Liver (tissue), 9 donors: ENCODE measurements around the gene MAN2B1. TPM values are rescaled to one million over a fixed set of nuclear protein-coding genes. Genes with fewer than 3 reads are reported as not detected.
A peak's percentile ranks its signal among the peaks of the same experiment; 100 is the strongest.

ENCODE experiments used
- DNase-seq: peaks from one replicate; pipeline ENCODE4 v3.0.0-alpha.2; 2017; ENCODE audit warnings: low spot score
- H3K27ac ChIP-seq, 2 donors: one replicate each; pipeline ENCODE4 v1.7.0; 2013; ENCODE audit warnings: inconsistent platforms in 2 of 2, low read length in 2 of 2, control low read depth in 1 of 2, low read depth in 1 of 2, mild to moderate bottlenecking in 1 of 2
- H3K27me3 ChIP-seq, 4 donors: one replicate each; pipeline versions ENCODE4 v1.6.1 to v1.7.0; 2013; ENCODE audit warnings: low read length in 3 of 4, inconsistent platforms in 1 of 4, mild to moderate bottlenecking in 1 of 4, moderate library complexity in 1 of 4; ENCODE audit not compliant: control insufficient read depth in 4 of 4, insufficient read depth in 4 of 4
- H3K36me3 ChIP-seq, 4 donors: one replicate each; pipeline versions ENCODE4 v1.6.1 to v1.7.0; 2013; ENCODE audit warnings: low read length in 3 of 4, mild to moderate bottlenecking in 3 of 4, low read depth in 1 of 4, moderate library complexity in 1 of 4; ENCODE audit not compliant: control insufficient read depth in 4 of 4, insufficient read depth in 3 of 4
- H3K4me1 ChIP-seq, 4 donors: one replicate each; pipeline versions ENCODE4 v1.6.1 to v1.7.0; 2013; ENCODE audit warnings: low read length in 3 of 4, mild to moderate bottlenecking in 3 of 4, moderate library complexity in 1 of 4; ENCODE audit not compliant: control insufficient read depth in 4 of 4, insufficient read depth in 4 of 4
- H3K4me3 ChIP-seq, 3 donors: one replicate each; pipeline versions ENCODE4 v1.6.1 to v1.7.0; 2013; ENCODE audit warnings: low read length in 3 of 3, control low read depth in 1 of 3, low read depth in 1 of 3, mild to moderate bottlenecking in 1 of 3
- H3K9ac ChIP-seq, 2 donors: one replicate each; pipeline ENCODE4 v1.7.0; 2013; ENCODE audit warnings: low read length in 2 of 2, mild to moderate bottlenecking in 2 of 2, moderate library complexity in 2 of 2, control low read depth in 1 of 2, low read depth in 1 of 2
- H3K9me3 ChIP-seq, 4 donors: one replicate each; pipeline versions ENCODE4 v1.6.1 to v1.7.0; 2013; ENCODE audit warnings: low read length in 3 of 4; ENCODE audit not compliant: control insufficient read depth in 4 of 4
- ATF3 ChIP-seq: IDR thresholded peaks from 2 replicates; pipeline ENCODE4 v1.6.1; 2016; ENCODE audit warnings: antibody characterized with exemption
- CTCF ChIP-seq: fragments of 150-350 bp; IDR thresholded peaks from 2 replicates; pipeline ENCODE4 v1.5.1; 2017; ENCODE audit warnings: improper control_type of control experiment, low read depth, low read length; ENCODE audit not compliant: missing input control
- EGR1 ChIP-seq, 2 donors: IDR thresholded peaks; 2 replicates each; pipeline ENCODE4 v1.6.1; 2016 to 2018; ENCODE audit warnings: antibody characterized with exemption in 2 of 2, low read depth in 2 of 2
- FOXA1 ChIP-seq: IDR thresholded peaks from 2 replicates; pipeline ENCODE4 v1.6.1; 2016; ENCODE audit warnings: antibody characterized with exemption
- FOXA2 ChIP-seq: IDR thresholded peaks from 2 replicates; pipeline ENCODE4 v1.6.1; 2016; ENCODE audit warnings: antibody characterized with exemption
- HNF4A ChIP-seq, 2 donors: conservative IDR thresholded peaks; 2 replicates each; pipeline ENCODE4 v1.6.1; 2016; ENCODE audit warnings: antibody characterized with exemption in 2 of 2, mild to moderate bottlenecking in 2 of 2
- HNF4G ChIP-seq: IDR thresholded peaks from 2 replicates; pipeline ENCODE4 v1.6.1; 2016; ENCODE audit warnings: antibody characterized with exemption
- JUND ChIP-seq, 2 donors: IDR thresholded peaks; 2 replicates each; pipeline ENCODE4 v1.6.1; 2016; ENCODE audit warnings: antibody characterized with exemption in 2 of 2
- MAX ChIP-seq: IDR thresholded peaks from 2 replicates; pipeline ENCODE4 v1.6.1; 2016; ENCODE audit warnings: antibody characterized with exemption
- NR2F2 ChIP-seq: IDR thresholded peaks from 2 replicates; pipeline ENCODE4 v1.6.1; 2016; ENCODE audit warnings: antibody characterized with exemption
- RAD21 ChIP-seq, 2 donors: IDR thresholded peaks; 2 replicates each; pipeline ENCODE4 v1.6.1; 2016; ENCODE audit warnings: antibody characterized with exemption in 2 of 2, mild to moderate bottlenecking in 2 of 2
- REST ChIP-seq: IDR thresholded peaks from 2 replicates; pipeline ENCODE4 v1.6.1; 2016; ENCODE audit warnings: antibody characterized with exemption, mild to moderate bottlenecking
- RXRA ChIP-seq, 2 donors: IDR thresholded peaks; 2 replicates each; pipeline ENCODE4 v1.6.1; 2017 to 2018; ENCODE audit warnings: antibody characterized with exemption in 2 of 2, mild to moderate bottlenecking in 1 of 2
- SP1 ChIP-seq: IDR thresholded peaks from 2 replicates; pipeline ENCODE4 v1.6.1; 2018; ENCODE audit warnings: antibody characterized with exemption, mild to moderate bottlenecking
- TAF1 ChIP-seq: conservative IDR thresholded peaks from 2 replicates; pipeline ENCODE4 v1.6.1; 2016; ENCODE audit warnings: antibody characterized with exemption, mild to moderate bottlenecking
- YY1 ChIP-seq: IDR thresholded peaks from 2 replicates; pipeline ENCODE4 v1.6.1; 2016; ENCODE audit warnings: antibody characterized with exemption, mild to moderate bottlenecking
- ZBTB33 ChIP-seq: IDR thresholded peaks from 2 replicates; pipeline ENCODE4 v1.6.1; 2016; ENCODE audit warnings: antibody characterized with exemption
- WGBS: extraction: QIAGEN DNeasy Blood & Tissue Kit; methylation state at CpG from one replicate; pipeline ENCODE4 v1.1.7; 2013; 5-methylcytosine and 5-hydroxymethylcytosine counted together
- polyA plus RNA-seq, 2 donors: library from polyadenylated mRNA; stranded (reverse) in 1 of 2; unstranded in 1 of 2; fragments of 200-250 nt in 1 of 2; fragments of >200 nt in 1 of 2; fragmentation: Nextera tagmentation in 1 of 2; extraction: Ambion mirVana in 1 of 2; gene quantifications; one replicate each; pipeline versions ENCODE4 v1.2.1 to v1.2.3, GENCODE V29; 2013 to 2015
- total RNA-seq, 2 donors: library from RNA; depleted of rRNA; stranded (reverse); fragments of >200 nt; gene quantifications; one replicate each; pipeline ENCODE4 v1.2.3, GENCODE V29; 2014
- donor health status: healthy.
- donor health status: healthy.
- donor health status: healthy.
- donor health status: healthy.
- donor health status: healthy.

Gene MAN2B1
- total and polyA plus RNA-seq, 4 donors, result 23.5 to 42.9 (median 35.1) TPM

- TF ChIP-seq REST (no peak), TAF1 (no peak), JUND (IDR thresholded peaks at IDR 0.05) (no peak), RAD21 (IDR thresholded peaks at IDR 0.05) (no peak), ZBTB33 (no peak)
Observed at GRCh38 chr19:12695096-12695495, 28.6 kb upstream of the MAN2B1 start (continued).

- no peak overlapping the region for H3K27ac ChIP-seq
- no peaks in the 10 kb centered on the region for H3K27me3 ChIP-seq
- no peak for TF ChIP-seq NR2F2
- no peak for TF ChIP-seq RXRA (IDR thresholded peaks at IDR 0.05)
- TF ChIP-seq MAX, result no peak
- no peak for TF ChIP-seq CTCF
- TF ChIP-seq HNF4A (conservative IDR thresholded peaks at IDR 0.05), result no peak
- no peak for TF ChIP-seq HNF4G
- TF ChIP-seq FOXA2, result no peak
- no peak overlapping the region for H3K9ac ChIP-seq
- DNase-seq, result peak; percentile 31
- no peak overlapping the region for H3K4me3 ChIP-seq
- H3K4me1 ChIP-seq, result peaks cover 5 to 22% (median 16%) of the 10 kb centered on the region in 4 donors
- H3K9me3 ChIP-seq, result no peaks in the 10 kb centered on the region
- peaks cover 0 to 4% (median 1%) of the 10 kb centered on the region in 4 donors for H3K36me3 ChIP-seq
- WGBS, result 90% methylated on average over 16 of the region's 16 CpGs
Observed at GRCh38 chr19:12694641-12695040, 28.1 kb upstream of the MAN2B1 start.

GRCh38 chr19:12692960-12693359 lies 26.4 kb upstream of the MAN2B1 start:
- Histone ChIP-seq H3K27me3 (no peaks in the 10 kb centered on the region), H3K9ac (no peak overlapping the region), H3K4me3 (no peak overlapping the region), H3K4me1 (peaks cover 5 to 22% (median 16%) of the 10 kb centered on the region in 4 donors), H3K9me3 (no peaks in the 10 kb centered on the region), H3K36me3 (peaks cover 0 to under 1% (median 0%) of the 10 kb centered on the region in 4 donors), H3K27ac (no peak overlapping the region)
- WGBS, result 93% methylated on average over 5 of the region's 5 CpGs
- DNase-seq, result no peak
- no peak for TF ChIP-seq CTCF
- no peak for TF ChIP-seq FOXA2
- no peak for TF ChIP-seq HNF4A (conservative IDR thresholded peaks at IDR 0.05)
- TF ChIP-seq ZBTB33, result no peak
- no peak for TF ChIP-seq RXRA (IDR thresholded peaks at IDR 0.05)
- no peak for TF ChIP-seq NR2F2
- TF ChIP-seq ATF3, result no peak
- TF ChIP-seq FOXA1, result no peak
- no peak for TF ChIP-seq EGR1 (IDR thresholded peaks at IDR 0.05; ENCODE audit: low read depth in 2 of 2)
- no peak for TF ChIP-seq SP1
- TF ChIP-seq TAF1, result no peak
- no peak for TF ChIP-seq RAD21 (IDR thresholded peaks at IDR 0.05)
- TF ChIP-seq JUND (IDR thresholded peaks at IDR 0.05), result no peak
- TF ChIP-seq HNF4G, result no peak
- no peak for TF ChIP-seq MAX
- no peak for TF ChIP-seq YY1
